Esophagus muscularis mucosa (tissue), 4 donors: ENCODE data around the gene BDKRB2. TPM values are rescaled to one million over a fixed set of nuclear protein-coding genes. Genes with fewer than 3 reads are reported as not detected.
A peak's percentile ranks its signal among the peaks of the same experiment; 100 is the strongest.

Source experiments
- DNase-seq: peaks from one replicate; pipeline ENCODE4 v3.0.0-alpha.2; 2017; ENCODE audit errors: extremely low spot score
- H3K27ac ChIP-seq, 4 donors: fragments of 200-600 bp; sonication (generic); replicated peaks in 1 of 4; 1 replicate in 3 of 4; 2 replicates in 1 of 4; pipeline ENCODE4 v1.5.1; 2016 to 2019; ENCODE audit warnings: mild to moderate bottlenecking in 1 of 4
- H3K27me3 ChIP-seq, 4 donors: fragments of 200-600 bp; sonication (generic); one replicate each; pipeline versions ENCODE4 v1.5.1 to v1.6.0; 2016 to 2019
- H3K36me3 ChIP-seq, 4 donors: fragments of 200-600 bp; sonication (generic); one replicate each; pipeline ENCODE4 v1.5.1; 2016 to 2019
- H3K4me1 ChIP-seq, 4 donors: fragments of 200-600 bp; sonication (generic); one replicate each; pipeline ENCODE4 v1.5.1; 2016 to 2019
- H3K4me3 ChIP-seq, 4 donors: fragments of 200-600 bp; sonication (generic); 1 replicate in 2 of 4; 2 replicates in 2 of 4; pipeline ENCODE4 v1.5.1; 2016 to 2019; ENCODE audit warnings: mild to moderate bottlenecking in 4 of 4, moderate library complexity in 1 of 4
- H3K9me3 ChIP-seq, 4 donors: fragments of 200-600 bp; sonication (generic); 1 replicate in 3 of 4; 2 replicates in 1 of 4; pipeline ENCODE4 v1.5.1; 2016 to 2019
- CTCF ChIP-seq, 3 experiments: fragments of 200-600 bp in 2 of 3; fragments of 450-650 bp in 1 of 3; sonication (generic) in 2 of 3; IDR thresholded peaks; one replicate each; pipeline ENCODE4 v1.5.1; 2017 to 2019; ENCODE audit warnings: antibody characterized with exemption in 3 of 3, mild to moderate bottlenecking in 2 of 3, moderate library complexity in 1 of 3
- EP300 ChIP-seq: sonication (generic); formaldehyde crosslinking; IDR thresholded peaks from one replicate; pipeline ENCODE4 v1.6.1; 2017; ENCODE audit warnings: antibody characterized with exemption
- POLR2A ChIP-seq: fragments of 450-650 bp; IDR thresholded peaks from one replicate; pipeline ENCODE4 v1.6.1; 2017; ENCODE audit warnings: antibody characterized with exemption, moderate library complexity, mild to moderate bottlenecking, low read depth
- POLR2AphosphoS5 ChIP-seq, 2 donors: sonication (generic); formaldehyde crosslinking; IDR thresholded peaks; one replicate each; pipeline ENCODE4 v1.6.1; 2017; ENCODE audit warnings: antibody characterized with exemption in 2 of 2
- WGBS: methylation state at CpG from one replicate; pipeline ENCODE4 v1.1.5; 2018; 5-methylcytosine and 5-hydroxymethylcytosine counted together
- intact Hi-C: fragments of 100-400 bp; cut with DNase I; formaldehyde crosslinking; loops from one replicate; pipeline ENCODE4 v1.15.1; 2023
- total RNA-seq, 4 donors: library from RNA; depleted of rRNA; stranded (reverse); fragments of >200 nt; gene quantifications; one replicate each; pipeline versions ENCODE4 v1.1.0 to v1.2.1, GENCODE V29; 2016

Gene BDKRB2
- total RNA-seq, 4 donors from 2014 or later, result 5.8 to 16.1 (median 10.0) TPM

DNA sequence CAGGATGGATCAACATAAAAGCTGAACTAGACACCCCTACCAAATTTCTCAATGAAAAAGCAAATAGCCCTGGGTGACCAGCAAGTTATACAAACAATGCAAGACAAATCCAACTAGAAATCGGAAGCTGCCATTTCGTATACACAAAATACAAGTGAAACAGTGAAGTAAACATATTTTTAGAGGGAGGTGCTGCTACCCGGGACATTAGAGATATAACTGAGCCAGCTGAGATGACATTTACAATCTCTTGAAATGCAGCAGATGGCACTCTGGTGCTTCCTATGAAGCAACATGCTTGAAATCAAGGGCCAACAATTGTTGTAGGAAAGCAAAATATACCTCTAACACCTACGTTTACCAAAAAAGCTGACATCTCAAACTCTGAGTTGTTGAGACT lies 76.8 kb downstream of the BDKRB2 start:
- Histone ChIP-seq H3K4me3 (no peak overlapping the region), H3K27me3 (no peaks in the 10 kb centered on the region), H3K36me3 (peaks cover 0 to 42% (median 25%) of the 10 kb centered on the region in 4 donors), H3K27ac (no peak overlapping the region), H3K9me3 (peaks cover 0 to 16% (median 12%) of the 10 kb centered on the region in 4 donors), H3K4me1 (peaks cover 0 to 15% (median 8%) of the 10 kb centered on the region in 4 donors)
- WGBS, result 69% methylated on average over 4 of the region's 4 CpGs
- intact Hi-C loops, result loop anchor here (5.0 kb wide), 1 partner anchor 284 kb away; no protein-coding TSS in a partner anchor
- DNase-seq, result no peak
- TF ChIP-seq POLR2AphosphoS5 (IDR thresholded peaks at IDR 0.05) (no peak), CTCF (IDR thresholded peaks at IDR 0.05) (no peak), EP300 (no peak)

DNA sequence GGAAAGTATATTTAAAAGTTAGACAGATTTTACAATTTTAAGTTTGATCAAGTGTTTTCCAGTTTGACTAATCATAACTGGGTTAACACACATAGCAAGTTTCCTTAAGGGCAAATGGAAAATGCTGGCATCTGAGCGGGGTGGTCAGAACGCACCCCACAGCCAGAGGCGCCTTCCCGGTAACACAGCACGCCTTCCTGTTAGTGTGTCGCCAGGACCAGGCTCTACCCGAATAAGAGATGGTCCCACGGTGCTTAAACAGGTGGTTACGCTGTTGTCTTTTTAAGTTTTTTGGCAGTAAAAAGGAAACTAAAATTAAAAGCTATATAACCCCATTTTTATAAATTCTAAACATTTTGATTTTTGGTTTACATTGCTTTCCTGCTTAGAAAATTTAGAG lies 79.4 kb downstream of the BDKRB2 start:
- no peaks in the 10 kb centered on the region for H3K9me3 ChIP-seq
- H3K4me3 ChIP-seq, result no peak overlapping the region
- peaks cover 0 to 22% (median 12%) of the 10 kb centered on the region in 4 donors for H3K4me1 ChIP-seq
- H3K27ac ChIP-seq, result no peak overlapping the region
- H3K36me3 ChIP-seq, result peaks cover under 1 to 61% (median 36%) of the 10 kb centered on the region in 4 donors
- no peaks in the 10 kb centered on the region for H3K27me3 ChIP-seq
- intact Hi-C loops, result loop anchor here (5.0 kb wide), 1 partner anchor 287 kb away; no protein-coding TSS in a partner anchor
- WGBS, result 94% methylated on average over 9 of the region's 9 CpGs
- DNase-seq, result no peak
- no peak for TF ChIP-seq POLR2AphosphoS5 (IDR thresholded peaks at IDR 0.05)
- no peak for TF ChIP-seq POLR2A
- no peak for TF ChIP-seq EP300
- no peak for TF ChIP-seq CTCF (IDR thresholded peaks at IDR 0.05)

GRCh38 chr14:96284430-96284829 lies 79.8 kb downstream of the BDKRB2 start:
- peaks cover 4 to 65% (median 41%) of the 10 kb centered on the region in 4 donors for H3K36me3 ChIP-seq
- peak overlapping the region in 2 of 4 donors; percentile 67 to 69 for H3K27ac ChIP-seq
- no peaks in the 10 kb centered on the region for H3K9me3 ChIP-seq
- H3K4me1 ChIP-seq, result peaks cover 0 to 22% (median 12%) of the 10 kb centered on the region in 4 donors
- 83% methylated on average over 1 of the region's 1 CpG for WGBS
- no peaks in the 10 kb centered on the region for H3K27me3 ChIP-seq
- DNase-seq, result no peak
- intact Hi-C loops, result loop anchor here (5.0 kb wide), 1 partner anchor 287 kb away; no protein-coding TSS in a partner anchor
- H3K4me3 ChIP-seq, result no peak overlapping the region
- TF ChIP-seq EP300 (no peak), CTCF (IDR thresholded peaks at IDR 0.05) (no peak), POLR2A (no peak), POLR2AphosphoS5 (IDR thresholded peaks at IDR 0.05) (no peak)

DNA sequence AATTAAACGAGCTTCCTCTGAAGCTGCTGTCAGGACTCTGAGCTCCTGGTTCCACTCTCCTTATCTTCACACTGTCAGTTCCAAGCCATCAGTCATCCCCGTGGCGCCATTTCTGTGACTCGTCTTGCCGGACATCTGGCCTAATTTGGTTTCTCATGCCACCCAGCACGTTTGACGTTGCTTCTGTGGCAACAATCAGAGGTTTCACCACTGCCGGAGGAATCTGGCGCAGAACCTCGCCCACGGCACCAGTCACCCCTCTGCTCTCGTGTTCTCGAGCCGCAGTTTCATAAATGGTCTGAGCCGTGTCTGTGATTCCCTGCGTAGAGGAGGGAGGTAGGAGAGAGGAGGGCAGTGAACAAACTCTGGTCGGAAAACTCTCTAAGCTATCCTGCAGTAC lies 81.0 kb downstream of the BDKRB2 start:
- no peaks in the 10 kb centered on the region for H3K27me3 ChIP-seq
- whole genome bisulfite sequencing, result 56% methylated on average over 16 of the region's 17 CpGs
- TF ChIP-seq EP300 (peak; percentile 78), POLR2A (no peak), POLR2AphosphoS5 (IDR thresholded peaks at IDR 0.05) (peak; percentile 84 to 86)
- H3K4me1 ChIP-seq, result peaks cover 0 to 22% (median 12%) of the 10 kb centered on the region in 4 donors
- no peaks in the 10 kb centered on the region for H3K9me3 ChIP-seq
- H3K4me3 ChIP-seq, result peak overlapping the region in 2 of 4 donors; percentile 6 to 17
- H3K36me3 ChIP-seq, result peaks cover 15 to 72% (median 52%) of the 10 kb centered on the region in 4 donors
- intact Hi-C loops, result no loop called here
- DNase-seq, result peak; percentile 94
- H3K27ac ChIP-seq, result peak overlapping the region; percentile 61 to 70 (median 68)

GRCh38 chr14:96286251-96286650 lies 81.6 kb downstream of the BDKRB2 start:
- intact Hi-C loops, result no loop called here
- Histone ChIP-seq H3K27ac (peak overlapping the region; percentile 61 to 70 (median 68)), H3K4me3 (peak overlapping the region in 2 of 4 donors; percentile 6 to 17), H3K9me3 (no peaks in the 10 kb centered on the region), H3K36me3 (peaks cover 15 to 77% (median 56%) of the 10 kb centered on the region in 4 donors), H3K4me1 (peaks cover 0 to 22% (median 12%) of the 10 kb centered on the region in 4 donors), H3K27me3 (no peaks in the 10 kb centered on the region)
- TF ChIP-seq EP300 (no peak), POLR2A (no peak), CTCF (IDR thresholded peaks at IDR 0.05) (no peak), POLR2AphosphoS5 (IDR thresholded peaks at IDR 0.05) (no peak)
- DNase-seq, result no peak
- WGBS, result 42% methylated on average over 1 of the region's 1 CpG
